NT2/D1 (cell line): ENCODE measurements around the gene AGPS.

ENCODE experiments used
- SUZ12 ChIP-seq: IDR thresholded peaks from 2 replicates; pipeline ENCODE4 v1.6.1; 2011; ENCODE audit not compliant: insufficient read length, insufficient read depth; ENCODE audit errors: extremely low read depth
- YY1 ChIP-seq: IDR thresholded peaks from 2 replicates; pipeline ENCODE4 v1.6.1; 2011; ENCODE audit not compliant: insufficient read length, insufficient read depth
- ZNF274 ChIP-seq: IDR thresholded peaks from 2 replicates; pipeline ENCODE4 v1.6.1; 2011; ENCODE audit warnings: mild to moderate bottlenecking, low read depth, low read length

DNA sequence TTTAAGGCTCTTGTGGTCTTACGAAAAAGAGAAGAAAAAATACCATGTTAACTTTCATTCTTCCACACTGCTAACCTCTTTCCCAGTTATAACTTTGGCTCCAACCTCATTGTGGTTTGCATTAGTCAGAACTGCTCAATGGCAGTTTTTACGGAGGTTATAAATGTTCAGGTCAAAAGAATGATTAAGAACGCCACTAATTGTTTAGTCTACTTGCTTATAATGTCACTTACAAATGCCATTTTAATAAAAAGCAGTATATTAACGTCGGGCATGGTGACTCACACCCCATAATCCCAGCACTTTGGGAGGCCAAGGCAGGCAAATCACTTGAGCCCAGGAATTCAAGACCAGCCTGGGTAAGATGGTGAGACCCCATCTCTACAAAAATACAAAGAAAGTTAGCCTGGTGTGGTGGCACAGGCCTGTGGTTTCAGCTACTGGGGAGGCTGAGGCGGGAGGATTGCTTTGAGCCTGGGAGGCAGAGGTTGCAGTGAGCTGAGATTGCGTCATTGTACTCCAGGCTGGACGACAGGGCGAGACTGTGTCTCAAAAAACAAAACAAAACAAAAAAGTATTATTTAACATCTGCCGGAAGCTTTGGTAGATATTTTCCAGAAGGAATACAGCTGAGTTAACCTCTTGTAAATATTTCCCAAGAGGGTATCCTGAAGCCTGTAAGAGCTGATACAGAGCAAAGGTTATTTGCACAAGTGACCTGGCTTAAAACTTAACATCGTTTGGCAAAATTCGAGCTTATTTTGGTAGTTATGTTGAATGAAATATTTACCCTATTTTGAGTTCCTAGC, 5.1 kb downstream of the AGPS start:
- no peak for TF ChIP-seq SUZ12
- TF ChIP-seq ZNF274: no peak
- no peak for TF ChIP-seq YY1
